Stimulated activated CD4-positive, alpha-beta T cell treated with anti-CD3 and anti-CD28 coated beads, Interleukin-1b, Interleukin-23, amount 100 ng/mL, for 4 hours (primary cell): ENCODE measurements around the gene CAP1.
"Not testable (repeated sequence)": the region's sequence is repeated elsewhere in the genome, so short reads cannot be mapped to it uniquely, and the experiment has no call there.

ENCODE experiments used
- DNase-seq, 2 donors: peaks; one replicate each; pipeline ENCODE4 v3.0.0-alpha.2; 2020; ENCODE audit warnings: low read depth in 2 of 2

Gene CAP1, protein sequence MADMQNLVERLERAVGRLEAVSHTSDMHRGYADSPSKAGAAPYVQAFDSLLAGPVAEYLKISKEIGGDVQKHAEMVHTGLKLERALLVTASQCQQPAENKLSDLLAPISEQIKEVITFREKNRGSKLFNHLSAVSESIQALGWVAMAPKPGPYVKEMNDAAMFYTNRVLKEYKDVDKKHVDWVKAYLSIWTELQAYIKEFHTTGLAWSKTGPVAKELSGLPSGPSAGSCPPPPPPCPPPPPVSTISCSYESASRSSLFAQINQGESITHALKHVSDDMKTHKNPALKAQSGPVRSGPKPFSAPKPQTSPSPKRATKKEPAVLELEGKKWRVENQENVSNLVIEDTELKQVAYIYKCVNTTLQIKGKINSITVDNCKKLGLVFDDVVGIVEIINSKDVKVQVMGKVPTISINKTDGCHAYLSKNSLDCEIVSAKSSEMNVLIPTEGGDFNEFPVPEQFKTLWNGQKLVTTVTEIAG

DNA sequence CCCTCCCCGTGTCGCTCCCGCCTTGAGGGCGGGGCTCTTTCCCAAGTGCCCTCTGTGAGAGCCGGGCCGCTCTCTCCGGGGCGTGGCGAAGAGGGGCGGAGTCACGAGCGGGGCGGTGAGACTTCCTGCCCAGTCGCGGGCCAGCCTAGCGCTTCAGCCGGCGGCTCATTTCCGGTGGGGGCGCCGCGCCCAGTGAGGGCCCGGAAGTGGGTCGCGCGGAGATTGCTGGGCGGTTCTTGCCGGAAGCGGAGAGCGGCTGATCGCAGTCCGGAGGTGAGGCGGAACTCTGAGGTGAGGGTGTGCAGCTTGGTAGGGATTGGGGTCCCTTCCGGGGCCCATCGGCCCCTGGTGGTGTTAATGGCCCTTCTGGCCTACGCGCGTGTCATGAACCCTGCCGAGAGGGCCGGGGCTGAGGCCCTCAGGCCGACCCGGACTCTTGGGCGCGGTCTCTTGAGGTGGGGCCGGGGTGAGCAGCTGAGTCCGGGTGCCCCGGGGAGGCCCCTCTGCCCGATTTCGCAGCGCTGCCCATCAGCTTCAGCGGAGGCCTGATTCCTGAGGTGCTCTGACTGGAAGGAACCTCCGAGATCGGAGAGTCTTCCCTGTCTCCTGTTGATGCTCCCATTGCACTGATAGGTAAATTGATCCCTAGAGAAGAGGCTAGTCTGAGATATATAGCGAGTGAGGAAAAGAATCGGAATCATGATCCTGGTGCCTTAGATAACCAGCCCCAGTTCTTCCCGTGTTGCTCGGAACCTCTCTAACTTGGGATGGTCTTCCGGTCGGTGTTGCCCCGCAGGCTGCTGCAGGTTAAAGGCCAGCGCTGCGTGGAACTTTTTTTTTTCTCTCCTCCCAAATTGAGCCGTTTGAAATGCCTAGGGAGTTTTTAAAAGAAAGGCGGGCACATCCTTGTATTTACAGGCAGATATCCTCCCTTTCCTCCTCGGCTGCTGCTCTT is at the start of gene CAP1:
Gene CAP1, plus strand, starts transcription at position 219 of the 955 bp plus-strand sequence. CDS start 18,618 bp downstream, outside the sequence.
- peak; percentile 99 to 100 for DNase-seq

DNA sequence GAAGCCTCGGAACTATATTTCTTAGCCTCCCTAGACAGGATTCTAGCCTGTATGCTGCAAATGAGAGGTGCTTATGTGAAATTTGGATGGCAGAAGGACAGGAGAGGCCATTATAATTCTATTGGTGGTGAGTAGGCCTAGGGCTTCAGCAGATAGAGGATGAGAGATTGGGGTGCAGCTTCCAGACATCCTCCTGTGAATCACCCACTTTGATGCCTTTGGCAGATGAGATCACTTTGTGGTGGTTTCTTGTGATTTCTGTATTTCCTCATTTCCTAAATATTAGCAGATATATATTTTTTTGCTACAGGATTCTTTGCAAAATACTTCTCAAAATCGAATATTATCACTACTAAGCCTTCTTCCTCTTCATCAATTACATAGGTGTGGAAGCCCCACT is 48.3 kb upstream of the CAP1 start:
- DNase-seq: no peak

DNA sequence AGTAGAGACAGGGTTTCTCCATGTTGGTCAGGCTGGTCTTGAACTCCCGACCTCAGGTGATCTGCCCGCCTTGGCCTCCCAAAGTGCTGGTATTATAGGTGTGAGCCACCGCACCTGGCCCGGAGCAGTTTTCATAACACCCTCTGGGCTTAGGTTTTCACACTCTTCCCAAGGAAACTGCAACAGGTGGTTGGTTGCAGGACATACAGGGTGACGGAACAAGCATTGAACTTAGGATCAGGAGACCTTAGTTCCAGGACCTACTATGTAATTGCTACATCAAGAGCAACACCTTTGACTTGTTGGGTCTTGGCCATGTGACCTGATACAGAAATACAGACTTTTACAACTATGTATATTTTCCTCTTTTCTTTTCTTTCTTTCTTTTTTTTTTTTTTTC is 47.6 kb upstream of the CAP1 start:
- no peak for DNase-seq

DNA sequence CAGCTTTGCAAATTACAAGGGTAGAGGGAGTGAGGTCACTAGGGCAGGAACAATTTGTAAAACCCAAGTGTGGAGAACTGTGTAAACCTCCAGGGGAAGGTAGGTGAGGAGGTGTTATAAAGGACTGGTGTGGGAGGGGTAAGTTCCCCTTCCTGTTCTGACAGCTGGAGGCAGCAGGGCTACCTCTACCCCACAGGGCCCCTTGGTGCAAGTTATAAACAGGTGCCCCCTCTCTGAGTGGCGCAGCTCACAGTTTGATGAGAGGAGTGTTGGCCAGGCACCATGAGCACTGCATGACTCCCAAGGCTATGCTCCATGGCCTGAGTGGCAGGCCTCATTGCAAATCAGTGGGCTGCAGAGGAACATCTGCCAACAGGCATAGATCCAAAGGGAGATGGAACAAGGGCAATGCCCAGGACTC is 44.5 kb upstream of the CAP1 start:
- no peak for DNase-seq

DNA sequence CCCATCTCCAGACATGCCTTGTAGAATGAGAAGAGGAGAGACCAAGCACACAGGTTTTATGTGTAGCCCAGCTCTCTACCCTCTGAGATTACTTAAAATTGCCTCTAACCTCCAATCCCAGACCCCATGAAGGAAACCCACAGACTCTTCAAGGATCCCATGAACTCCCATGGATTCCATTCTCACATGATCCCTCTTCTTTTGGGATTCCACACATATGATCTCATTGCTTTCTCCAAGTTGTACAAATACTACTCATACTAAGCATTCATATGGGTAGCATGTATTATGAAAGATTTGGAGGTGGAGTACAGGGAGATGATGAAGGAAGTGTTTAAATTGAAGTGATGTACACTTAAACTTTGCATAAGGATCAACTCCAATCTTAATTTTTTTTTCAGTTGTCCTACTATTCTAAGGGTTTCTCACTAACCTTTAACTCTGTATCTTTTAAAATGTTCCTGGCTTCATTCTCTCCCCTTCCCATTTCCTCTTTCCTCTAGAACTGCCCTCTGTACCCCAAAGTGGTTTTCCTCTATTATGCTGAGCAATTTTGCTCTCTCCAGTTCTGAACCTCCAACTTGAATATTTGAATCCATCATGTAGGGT is 44.0 kb upstream of the CAP1 start:
- DNase-seq: no peak

DNA sequence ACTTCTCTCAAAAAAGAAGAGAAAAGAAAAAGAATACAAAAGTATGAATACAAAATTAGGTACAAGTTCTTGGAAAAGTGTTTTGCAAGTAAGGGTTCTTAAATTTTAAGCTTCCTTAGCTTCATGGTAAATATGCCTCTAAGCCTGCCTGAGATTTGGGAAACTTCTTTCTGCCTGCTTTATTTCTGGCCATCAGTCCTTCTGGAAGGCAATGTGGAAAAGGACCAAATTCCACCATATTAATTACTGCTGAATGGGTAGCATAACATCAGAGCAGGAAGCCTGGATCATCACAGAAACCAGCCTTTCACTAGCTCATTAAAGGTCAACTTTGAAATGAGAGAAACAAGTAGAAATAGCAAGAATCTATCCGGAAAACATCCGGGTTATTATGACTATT is 39.1 kb upstream of the CAP1 start:
- DNase-seq: no peak

DNA sequence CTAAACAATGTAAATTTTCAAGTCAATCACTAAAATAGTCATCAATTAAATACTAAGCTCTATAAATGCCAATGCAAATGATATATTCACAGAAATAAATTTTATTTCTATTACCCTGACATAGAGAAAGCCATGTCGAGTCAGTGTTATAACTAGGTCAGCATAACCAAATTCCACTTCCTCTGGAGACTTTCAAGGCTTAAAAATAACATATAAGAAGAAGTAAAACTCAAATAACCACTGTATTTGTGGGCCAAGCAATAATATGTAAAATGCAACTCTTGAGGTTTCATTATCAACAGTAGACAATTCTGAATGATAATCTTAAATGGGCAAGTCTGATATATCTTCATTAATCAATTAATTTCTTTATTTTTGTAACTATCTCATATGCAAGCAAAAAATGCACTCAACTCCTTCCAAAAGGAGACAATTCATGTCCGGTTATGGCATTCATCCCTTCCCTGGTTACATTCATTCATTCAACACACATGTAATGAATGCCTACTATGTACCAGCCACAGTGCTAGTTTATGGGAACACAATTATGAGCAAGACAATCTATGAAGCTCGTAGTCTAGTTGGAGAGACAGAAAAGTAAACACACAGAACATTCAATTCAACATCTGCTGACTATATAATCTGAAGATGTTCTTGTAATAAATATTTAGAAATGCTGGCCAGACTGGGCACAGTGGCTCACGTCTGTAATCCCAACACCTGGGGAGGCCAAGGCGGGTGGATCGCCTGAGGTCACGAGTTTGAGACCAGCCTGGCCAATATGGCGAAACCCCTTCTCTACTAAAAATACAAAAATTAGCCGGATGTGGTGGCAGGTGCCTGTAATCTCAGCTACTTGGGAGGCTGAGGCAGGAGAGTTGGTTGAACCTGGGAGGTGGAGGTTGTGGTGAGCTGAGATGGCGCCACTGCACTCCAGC is 37.1 kb upstream of the CAP1 start:
- DNase-seq: no peak

DNA sequence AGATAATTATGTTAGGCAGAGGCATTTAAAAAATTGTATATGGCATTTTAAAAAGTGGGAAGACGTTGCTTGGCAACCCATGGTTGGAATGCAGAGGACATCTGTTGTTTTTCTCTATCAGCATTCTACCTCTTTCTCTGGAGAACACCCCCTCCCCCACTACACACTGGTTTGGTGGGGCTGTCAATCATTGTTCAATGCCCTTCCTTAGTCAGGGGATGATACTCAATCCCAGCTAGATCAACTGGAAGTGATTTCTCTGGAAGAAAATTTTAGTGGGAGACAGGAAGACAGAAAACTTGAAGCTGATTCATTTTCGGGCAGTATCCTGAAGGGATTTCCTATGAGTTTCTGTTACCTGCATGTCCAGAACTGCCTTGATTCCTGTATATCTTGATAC is 35.7 kb upstream of the CAP1 start:
- DNase-seq: no peak

DNA sequence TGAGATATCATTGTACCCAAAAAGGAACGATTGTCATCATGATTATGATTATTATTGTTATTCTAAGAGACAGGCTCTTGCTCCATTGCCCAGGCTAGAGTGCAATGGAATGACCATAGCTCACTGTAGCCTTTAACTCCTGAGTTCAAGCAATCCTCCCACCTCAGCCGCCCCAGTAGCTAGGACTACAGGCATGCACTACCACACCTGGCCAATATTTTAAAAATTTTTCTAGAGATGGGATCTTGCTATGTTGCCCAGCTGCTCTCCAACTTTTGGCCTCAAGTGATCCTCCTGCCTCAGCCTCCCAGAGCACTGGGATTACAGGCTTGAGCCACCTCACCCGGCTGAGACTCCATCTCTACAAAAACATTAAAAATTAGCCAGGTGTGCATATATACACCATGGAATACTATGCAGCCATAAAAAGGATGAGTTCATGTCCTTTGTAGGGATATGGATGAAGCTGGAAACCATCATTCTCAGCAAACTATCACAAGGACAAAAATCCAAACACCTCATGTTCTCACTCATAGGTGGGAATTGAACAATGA is 33.0 kb upstream of the CAP1 start:
- DNase-seq: not testable (repeated sequence)

DNA sequence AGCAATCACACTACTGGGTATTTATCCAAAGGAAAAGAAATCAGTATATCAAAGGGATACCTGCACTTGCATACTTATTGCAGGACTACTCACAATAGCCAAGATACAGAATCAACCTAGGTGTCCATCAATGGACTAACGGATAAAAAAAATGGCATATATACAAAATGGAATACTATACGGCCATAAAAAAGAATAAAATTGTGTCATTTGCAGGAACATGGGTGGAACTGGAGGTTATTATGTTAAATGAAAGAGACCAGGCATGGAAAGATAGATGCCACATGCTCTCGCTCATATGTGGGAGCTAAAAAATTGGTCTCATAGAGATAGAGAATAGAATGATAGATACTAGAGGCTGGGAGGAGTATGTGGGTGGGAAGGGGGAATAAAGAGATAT is 29.3 kb upstream of the CAP1 start:
- no peak for DNase-seq

DNA sequence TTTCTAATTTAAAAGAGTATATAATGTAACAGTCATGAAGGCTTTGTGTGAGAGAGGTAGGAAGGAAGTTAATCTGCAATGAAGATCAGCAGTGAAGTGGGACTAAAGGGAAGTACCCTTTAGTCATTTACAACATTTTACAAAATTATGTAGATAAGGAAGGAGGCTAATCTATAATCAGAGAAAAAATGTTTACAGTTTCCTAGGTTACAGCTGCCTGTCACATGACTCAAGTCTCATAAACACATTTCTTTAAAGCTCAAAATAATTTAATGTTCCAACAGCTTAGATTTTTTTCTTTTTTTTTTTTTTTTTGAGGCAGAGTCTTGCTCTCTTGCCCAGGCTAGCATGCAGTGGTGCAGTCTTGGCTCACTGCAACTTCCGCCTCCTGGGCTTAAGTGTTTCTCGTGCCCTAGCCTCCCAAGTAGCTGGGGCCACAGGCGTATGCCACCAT is 26.2 kb upstream of the CAP1 start:
- DNase-seq: no peak

DNA sequence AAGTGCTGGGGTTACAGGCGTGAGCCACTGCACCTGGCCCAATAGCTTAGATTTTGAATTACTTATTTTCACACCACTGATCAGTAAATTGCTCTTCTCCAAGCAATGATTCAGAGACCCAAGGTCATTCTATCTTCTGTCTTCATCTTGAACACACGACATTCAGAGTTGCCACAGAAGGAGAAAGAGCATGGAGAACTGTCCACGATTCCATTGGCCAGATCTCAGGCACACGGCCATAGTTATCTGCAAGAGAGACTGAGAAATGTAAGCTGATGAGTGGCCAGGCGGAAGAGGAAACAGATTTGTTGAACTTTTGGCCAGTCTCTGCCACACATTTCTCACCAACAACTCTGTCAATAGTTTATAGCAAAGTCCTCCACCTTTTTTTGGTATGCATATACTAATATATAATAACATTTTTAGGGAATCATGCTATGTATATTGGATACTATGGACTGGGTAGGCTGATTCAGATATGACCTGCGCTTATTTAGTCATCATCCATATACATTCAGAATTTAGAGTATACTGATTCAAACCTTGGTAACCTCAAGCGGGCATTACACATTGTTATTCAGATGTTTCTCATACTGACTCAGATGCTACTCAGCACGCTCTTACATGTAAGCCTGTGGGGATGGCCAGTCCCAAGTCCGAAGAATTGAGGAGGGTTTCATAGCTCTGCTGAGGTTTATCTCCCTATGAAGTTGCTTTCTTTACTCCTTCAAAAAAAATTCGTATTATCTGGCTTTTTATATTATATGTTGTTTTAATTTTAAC is 25.5 kb upstream of the CAP1 start:
- no peak for DNase-seq

DNA sequence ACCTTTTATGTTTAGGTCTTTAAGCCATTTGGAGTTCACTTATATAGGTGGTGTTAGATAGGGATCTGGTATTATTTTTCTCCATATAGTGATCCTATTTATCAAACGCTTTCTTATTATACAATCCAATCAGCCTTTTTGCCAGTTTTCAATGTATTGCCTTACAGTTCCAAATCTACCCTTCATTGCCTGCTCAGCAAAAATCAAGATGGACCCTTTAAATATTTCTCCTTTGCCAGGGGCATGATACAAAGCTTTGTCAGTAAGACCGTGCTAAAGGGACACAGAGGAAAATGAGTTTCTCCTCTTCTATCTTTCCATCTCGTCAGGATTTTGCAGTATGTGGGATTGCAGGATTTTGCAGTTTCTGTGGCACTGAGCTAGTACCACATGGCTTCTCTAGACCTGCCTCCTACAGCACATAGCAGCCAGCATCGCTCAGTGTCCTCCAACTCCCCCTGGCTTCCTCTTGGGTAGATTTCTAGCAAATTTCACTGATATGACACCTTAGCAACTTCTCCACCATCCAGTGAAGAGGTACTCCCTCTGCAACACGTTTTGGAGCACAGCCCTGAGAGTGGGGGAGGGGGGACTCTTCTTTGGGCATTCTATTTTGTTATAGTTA is 22.5 kb upstream of the CAP1 start:
- no peak for DNase-seq

DNA sequence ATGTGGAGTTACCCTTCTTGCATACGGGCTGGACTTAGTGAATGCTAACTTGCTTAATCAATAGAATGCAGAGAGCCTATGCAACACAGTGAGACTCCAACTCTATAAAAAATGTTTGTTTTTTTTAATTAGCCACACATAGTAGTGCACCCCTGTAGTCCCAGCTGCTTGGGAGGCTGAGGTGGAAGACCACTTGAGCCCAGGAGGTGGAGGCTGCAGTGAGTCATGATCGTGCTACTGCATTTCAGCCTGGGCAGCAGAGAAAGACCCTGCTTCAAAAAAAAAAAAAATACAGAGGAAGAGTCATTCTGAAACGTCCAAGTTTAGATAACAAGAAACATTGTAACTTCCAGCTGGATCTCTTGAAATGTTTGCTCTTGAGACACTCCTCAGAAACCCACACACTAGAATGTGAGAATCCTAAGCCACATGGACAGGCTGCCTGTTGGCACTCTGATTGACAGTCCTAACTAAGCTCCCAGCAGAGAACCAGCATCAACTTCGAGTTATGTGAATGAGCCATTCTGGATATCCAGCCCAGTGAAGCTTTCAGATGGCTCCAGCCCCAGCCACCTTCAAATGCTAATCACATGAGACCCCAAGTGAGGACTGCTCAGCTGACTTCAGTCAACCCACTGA is 20.0 kb upstream of the CAP1 start:
- no peak for DNase-seq

DNA sequence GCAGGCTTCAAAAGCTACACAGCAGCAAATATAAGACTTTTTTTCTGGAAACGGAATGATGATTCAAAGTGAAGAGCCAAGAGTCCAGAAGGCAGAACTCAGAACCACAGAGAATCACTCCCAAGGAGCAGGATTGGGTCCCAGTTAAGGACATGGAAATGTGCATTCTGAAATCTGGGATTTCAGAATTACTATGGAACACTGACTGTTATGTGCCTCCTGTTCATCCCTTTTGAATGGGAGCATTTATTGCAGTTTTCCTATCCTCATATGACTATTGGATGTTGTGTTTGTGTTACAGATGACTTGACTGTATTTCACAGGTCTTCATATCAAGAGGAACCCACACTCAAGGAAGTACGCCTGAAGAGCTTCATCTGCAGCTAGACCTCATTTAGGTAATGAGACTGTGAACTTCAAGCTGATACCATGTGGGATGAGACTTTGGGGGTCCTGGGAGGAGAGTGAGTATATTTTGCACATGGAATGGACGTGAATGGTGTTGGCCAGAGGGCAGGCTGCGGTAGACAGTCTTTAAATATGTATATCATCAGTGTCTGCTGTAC is 17.1 kb upstream of the CAP1 start:
- no peak for DNase-seq

DNA sequence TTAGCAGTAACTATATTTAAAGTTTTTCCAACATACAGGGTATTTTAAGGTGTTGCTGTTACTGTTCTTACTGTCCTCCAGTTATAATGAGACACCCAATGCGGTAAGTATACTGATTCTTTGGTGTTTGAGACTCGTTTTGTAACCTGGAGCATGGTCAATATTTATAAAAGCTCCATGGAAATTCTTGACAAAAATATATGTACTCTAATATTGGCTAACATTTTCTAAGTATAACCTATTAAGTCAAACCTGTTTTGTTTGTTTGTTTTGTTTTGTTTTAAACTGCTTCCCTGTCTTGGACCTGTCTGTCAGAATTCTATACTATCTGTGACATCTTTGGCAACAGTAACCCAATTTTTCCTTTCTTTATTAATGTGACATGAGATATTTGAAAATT is 15.9 kb upstream of the CAP1 start:
- no peak for DNase-seq

DNA sequence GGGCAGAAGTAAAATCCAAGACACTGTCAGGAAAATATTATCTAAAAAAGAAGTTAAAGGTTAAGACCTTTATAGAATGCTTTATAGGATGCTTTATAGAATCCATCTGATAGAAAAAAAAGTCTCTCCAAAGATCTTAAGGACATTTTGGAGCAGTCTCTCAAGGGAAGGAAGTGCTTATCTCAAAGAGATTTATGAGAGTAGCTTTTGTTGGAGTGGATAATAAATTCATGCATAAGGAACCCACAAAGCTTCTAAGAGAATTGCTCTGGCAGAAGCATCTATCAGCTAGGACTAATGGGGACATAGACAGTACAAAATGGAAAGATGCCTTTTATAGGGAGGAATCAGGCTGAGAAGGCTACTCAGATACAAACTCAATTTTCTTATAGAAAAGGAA is 12.9 kb upstream of the CAP1 start:
- no peak for DNase-seq

DNA sequence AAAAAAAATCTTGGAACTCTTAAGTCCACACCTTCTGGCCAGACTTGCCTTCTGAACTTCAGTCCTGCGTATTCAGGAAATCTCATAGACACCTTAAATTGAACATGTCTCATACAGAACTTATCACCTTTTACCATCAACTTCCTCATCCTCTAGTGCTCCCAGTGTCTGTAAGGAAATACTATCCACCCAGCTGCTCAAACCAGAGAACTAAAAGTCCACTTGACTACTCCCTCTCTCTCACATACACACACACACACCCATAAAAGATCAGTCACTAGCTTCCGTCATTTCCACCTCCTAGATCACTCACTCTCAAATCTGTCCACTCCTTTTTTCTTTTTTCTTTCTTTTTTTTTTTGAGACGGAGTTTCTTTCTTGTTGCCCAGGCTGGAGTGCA is 10.9 kb upstream of the CAP1 start:
- DNase-seq: no peak
